GM12878 (cell line): Measurements from ENCODE around the gene GAREM1. TPM values are rescaled to one million over a fixed set of nuclear protein-coding genes. Genes with fewer than 3 reads are reported as not detected.
A peak's percentile ranks its signal among the peaks of the same experiment; 100 is the strongest.

Experiments
- NRF1 ChIP-seq: conservative IDR thresholded peaks from 2 replicates; pipeline ENCODE4 v1.6.1; 2011; ENCODE audit warnings: mild to moderate bottlenecking, low read depth, low read length, improper control_type of control experiment
- RAD51 ChIP-seq: fragments of 450-650 bp; IDR thresholded peaks from 2 replicates; pipeline ENCODE4 v1.6.1; 2016; ENCODE audit warnings: moderate library complexity, mild to moderate bottlenecking, inconsistent platforms
- SP1 ChIP-seq: IDR thresholded peaks from one replicate; pipeline ENCODE4 v1.6.1; 2011; ENCODE audit warnings: low read depth, low read length
- SUPT20H ChIP-seq: IDR thresholded peaks from 2 replicates; pipeline ENCODE4 v1.6.1; 2011; ENCODE audit warnings: low read depth, mild to moderate bottlenecking, low read length, moderate library complexity, borderline replicate concordance; ENCODE audit not compliant: control insufficient read depth
- TCF7 ChIP-seq: IDR thresholded peaks from 2 replicates; pipeline ENCODE4 v1.6.1; 2014; ENCODE audit warnings: antibody characterized with exemption, borderline replicate concordance
- YY1 ChIP-seq: IDR thresholded peaks from 2 replicates; pipeline ENCODE4 v1.6.1; 2011; ENCODE audit warnings: low read depth, mild to moderate bottlenecking, low read length
- polyA plus RNA-seq, 11 experiments: library from polyadenylated mRNA; depleted of rRNA in 4 of 11; unstranded in 6 of 11; stranded (reverse) in 5 of 11; fragments of >200 nt; fragmentation: Nextera tagmentation in 4 of 11; fragmentation: Illumina TruSeq in 1 of 11; extraction: Ambion mirVana in 4 of 11; extraction: Trizol in 1 of 11; gene quantifications; 1 replicate in 1 of 11; 2 replicates in 10 of 11; pipeline versions ENCODE4 v1.2.1 to v1.2.3, GENCODE V29; 2011 to 2016; ENCODE audit warnings: inconsistent platforms in 2 of 11, missing spikeins in 2 of 11, low read depth in 1 of 11
- total RNA-seq, 4 experiments: library from RNA; depleted of rRNA in 3 of 4; stranded (reverse); fragments of >200 nt in 3 of 4; fragmentation: Illumina TruSeq in 1 of 4; extraction: Trizol in 1 of 4; gene quantifications; 2 replicates each; pipeline versions ENCODE4 v1.2.1 to v1.2.3, GENCODE V29; 2013 to 2021
- TF ChIP-seq, protein P1 (sequence below): fragments of 450-650 bp; formaldehyde crosslinking; IDR thresholded peaks from 2 replicates; pipeline ENCODE4 v1.4.0; 2020; ENCODE audit warnings: mild to moderate bottlenecking, moderate library complexity
- TF ChIP-seq, protein P2 (sequence below): fragments of 450-650 bp; formaldehyde crosslinking; IDR thresholded peaks from 2 replicates; pipeline ENCODE4 v1.5.0; 2022; ENCODE audit warnings: mild to moderate bottlenecking, missing genetic modification characterization
- TF ChIP-seq, protein P3 (sequence below): IDR thresholded peaks from 2 replicates; pipeline ENCODE4 v1.6.1; 2011; ENCODE audit warnings: borderline replicate concordance, low read depth, mild to moderate bottlenecking, moderate library complexity, low read length; ENCODE audit not compliant: insufficient read depth, poor library complexity, severe bottlenecking
- TF ChIP-seq, protein P4 (sequence below): IDR thresholded peaks from 2 replicates; pipeline ENCODE4 v1.6.1; 2011; ENCODE audit warnings: mild to moderate bottlenecking, low read depth, low read length, moderate library complexity; ENCODE audit not compliant: insufficient replicate concordance
- TF ChIP-seq, protein P5 (sequence below): fragments of 450-650 bp; IDR thresholded peaks from 2 replicates; pipeline ENCODE4 v1.6.1; 2017; ENCODE audit warnings: borderline replicate concordance
- TF ChIP-seq, protein P6 (sequence below): fragments of 150-350 bp; IDR thresholded peaks from 2 replicates; pipeline ENCODE4 v1.6.1; 2014; ENCODE audit warnings: mild to moderate bottlenecking, low read depth, low read length
- TF ChIP-seq, protein P7 (sequence below): IDR thresholded peaks from 2 replicates; pipeline ENCODE4 v1.6.1; 2012; ENCODE audit warnings: low read depth, low read length, improper control_type of control experiment

Gene GAREM1
- total and polyA plus RNA-seq, 10 of the 15 experiments (the other 5 are each of a cell fraction or from before 2014, with no cell fraction given) = 0.05 to 0.29 (median 0.05) TPM; not detected in 7

DNA sequence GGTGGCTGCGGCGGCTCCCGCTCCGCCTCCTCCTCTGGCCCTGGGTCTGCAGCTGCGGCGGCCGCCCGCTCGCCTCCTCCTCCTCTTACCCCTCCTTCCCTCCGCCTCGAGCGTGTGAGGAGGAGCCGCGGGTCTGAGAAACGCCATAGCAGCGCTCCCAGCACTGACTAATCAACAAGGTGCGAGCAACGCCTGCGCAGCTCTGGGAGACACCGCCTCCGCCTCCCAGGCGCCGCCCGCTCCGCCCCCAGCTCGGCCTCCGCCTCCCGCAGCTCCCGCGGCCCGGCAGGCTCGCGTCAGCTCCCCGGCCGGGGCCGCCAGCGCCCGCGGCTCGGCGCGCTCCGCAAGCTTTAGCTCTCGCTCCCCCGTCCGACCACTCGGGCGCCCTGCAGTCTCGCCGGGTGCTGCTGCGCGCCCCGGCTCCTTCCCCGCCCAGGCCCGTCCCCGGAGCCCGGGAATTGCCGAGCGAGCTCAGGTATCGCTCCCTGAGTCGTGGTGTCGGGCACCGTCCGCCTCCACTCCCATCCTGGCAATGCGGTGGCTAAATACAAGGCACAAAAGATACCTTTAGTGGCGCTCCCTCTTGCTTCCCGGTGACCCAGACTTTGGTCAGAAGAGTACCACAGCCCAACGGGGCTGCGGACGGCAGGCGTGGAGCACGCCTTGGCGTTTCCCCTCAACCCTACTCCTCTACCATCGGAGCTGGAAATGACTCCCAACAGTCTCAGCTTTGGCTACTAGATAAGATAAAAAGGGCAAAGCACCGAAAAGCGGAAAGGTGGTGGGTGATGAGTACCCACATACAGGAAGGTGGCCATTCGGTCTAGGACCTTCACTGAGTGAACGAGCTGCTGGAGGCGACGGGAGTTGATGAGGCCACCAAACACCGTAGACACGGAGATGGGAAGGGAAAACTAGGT is at the start of gene GAREM1 (continued):
- TF ChIP-seq, protein P1, sequence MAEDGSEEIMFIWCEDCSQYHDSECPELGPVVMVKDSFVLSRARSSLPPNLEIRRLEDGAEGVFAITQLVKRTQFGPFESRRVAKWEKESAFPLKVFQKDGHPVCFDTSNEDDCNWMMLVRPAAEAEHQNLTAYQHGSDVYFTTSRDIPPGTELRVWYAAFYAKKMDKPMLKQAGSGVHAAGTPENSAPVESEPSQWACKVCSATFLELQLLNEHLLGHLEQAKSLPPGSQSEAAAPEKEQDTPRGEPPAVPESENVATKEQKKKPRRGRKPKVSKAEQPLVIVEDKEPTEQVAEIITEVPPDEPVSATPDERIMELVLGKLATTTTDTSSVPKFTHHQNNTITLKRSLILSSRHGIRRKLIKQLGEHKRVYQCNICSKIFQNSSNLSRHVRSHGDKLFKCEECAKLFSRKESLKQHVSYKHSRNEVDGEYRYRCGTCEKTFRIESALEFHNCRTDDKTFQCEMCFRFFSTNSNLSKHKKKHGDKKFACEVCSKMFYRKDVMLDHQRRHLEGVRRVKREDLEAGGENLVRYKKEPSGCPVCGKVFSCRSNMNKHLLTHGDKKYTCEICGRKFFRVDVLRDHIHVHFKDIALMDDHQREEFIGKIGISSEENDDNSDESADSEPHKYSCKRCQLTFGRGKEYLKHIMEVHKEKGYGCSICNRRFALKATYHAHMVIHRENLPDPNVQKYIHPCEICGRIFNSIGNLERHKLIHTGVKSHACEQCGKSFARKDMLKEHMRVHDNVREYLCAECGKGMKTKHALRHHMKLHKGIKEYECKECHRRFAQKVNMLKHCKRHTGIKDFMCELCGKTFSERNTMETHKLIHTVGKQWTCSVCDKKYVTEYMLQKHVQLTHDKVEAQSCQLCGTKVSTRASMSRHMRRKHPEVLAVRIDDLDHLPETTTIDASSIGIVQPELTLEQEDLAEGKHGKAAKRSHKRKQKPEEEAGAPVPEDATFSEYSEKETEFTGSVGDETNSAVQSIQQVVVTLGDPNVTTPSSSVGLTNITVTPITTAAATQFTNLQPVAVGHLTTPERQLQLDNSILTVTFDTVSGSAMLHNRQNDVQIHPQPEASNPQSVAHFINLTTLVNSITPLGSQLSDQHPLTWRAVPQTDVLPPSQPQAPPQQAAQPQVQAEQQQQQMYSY (CRISPR knock-in tag) = no peak
- TF ChIP-seq, protein P2, sequence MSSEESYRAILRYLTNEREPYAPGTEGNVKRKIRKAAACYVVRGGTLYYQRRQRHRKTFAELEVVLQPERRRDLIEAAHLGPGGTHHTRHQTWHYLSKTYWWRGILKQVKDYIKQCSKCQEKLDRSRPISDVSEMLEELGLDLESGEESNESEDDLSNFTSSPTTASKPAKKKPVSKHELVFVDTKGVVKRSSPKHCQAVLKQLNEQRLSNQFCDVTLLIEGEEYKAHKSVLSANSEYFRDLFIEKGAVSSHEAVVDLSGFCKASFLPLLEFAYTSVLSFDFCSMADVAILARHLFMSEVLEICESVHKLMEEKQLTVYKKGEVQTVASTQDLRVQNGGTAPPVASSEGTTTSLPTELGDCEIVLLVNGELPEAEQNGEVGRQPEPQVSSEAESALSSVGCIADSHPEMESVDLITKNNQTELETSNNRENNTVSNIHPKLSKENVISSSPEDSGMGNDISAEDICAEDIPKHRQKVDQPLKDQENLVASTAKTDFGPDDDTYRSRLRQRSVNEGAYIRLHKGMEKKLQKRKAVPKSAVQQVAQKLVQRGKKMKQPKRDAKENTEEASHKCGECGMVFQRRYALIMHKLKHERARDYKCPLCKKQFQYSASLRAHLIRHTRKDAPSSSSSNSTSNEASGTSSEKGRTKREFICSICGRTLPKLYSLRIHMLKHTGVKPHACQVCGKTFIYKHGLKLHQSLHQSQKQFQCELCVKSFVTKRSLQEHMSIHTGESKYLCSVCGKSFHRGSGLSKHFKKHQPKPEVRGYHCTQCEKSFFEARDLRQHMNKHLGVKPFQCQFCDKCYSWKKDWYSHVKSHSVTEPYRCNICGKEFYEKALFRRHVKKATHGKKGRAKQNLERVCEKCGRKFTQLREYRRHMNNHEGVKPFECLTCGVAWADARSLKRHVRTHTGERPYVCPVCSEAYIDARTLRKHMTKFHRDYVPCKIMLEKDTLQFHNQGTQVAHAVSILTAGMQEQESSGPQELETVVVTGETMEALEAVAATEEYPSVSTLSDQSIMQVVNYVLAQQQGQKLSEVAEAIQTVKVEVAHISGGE (CRISPR knock-in tag) = no peak
- no peak for TF ChIP-seq SP1
- TF ChIP-seq, protein P3, sequence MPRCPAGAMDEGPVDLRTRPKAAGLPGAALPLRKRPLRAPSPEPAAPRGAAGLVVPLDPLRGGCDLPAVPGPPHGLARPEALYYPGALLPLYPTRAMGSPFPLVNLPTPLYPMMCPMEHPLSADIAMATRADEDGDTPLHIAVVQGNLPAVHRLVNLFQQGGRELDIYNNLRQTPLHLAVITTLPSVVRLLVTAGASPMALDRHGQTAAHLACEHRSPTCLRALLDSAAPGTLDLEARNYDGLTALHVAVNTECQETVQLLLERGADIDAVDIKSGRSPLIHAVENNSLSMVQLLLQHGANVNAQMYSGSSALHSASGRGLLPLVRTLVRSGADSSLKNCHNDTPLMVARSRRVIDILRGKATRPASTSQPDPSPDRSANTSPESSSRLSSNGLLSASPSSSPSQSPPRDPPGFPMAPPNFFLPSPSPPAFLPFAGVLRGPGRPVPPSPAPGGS = no peak
- no peak for TF ChIP-seq YY1
- TF ChIP-seq, protein P4, sequence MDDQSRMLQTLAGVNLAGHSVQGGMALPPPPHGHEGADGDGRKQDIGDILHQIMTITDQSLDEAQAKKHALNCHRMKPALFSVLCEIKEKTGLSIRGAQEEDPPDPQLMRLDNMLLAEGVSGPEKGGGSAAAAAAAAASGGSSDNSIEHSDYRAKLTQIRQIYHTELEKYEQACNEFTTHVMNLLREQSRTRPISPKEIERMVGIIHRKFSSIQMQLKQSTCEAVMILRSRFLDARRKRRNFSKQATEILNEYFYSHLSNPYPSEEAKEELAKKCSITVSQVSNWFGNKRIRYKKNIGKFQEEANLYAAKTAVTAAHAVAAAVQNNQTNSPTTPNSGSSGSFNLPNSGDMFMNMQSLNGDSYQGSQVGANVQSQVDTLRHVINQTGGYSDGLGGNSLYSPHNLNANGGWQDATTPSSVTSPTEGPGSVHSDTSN = no peak
- TF ChIP-seq NRF1 = peak; percentile 59
- TF ChIP-seq, protein P5, sequence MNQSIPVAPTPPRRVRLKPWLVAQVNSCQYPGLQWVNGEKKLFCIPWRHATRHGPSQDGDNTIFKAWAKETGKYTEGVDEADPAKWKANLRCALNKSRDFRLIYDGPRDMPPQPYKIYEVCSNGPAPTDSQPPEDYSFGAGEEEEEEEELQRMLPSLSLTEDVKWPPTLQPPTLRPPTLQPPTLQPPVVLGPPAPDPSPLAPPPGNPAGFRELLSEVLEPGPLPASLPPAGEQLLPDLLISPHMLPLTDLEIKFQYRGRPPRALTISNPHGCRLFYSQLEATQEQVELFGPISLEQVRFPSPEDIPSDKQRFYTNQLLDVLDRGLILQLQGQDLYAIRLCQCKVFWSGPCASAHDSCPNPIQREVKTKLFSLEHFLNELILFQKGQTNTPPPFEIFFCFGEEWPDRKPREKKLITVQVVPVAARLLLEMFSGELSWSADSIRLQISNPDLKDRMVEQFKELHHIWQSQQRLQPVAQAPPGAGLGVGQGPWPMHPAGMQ = no peak
- TF ChIP-seq, protein P6, sequence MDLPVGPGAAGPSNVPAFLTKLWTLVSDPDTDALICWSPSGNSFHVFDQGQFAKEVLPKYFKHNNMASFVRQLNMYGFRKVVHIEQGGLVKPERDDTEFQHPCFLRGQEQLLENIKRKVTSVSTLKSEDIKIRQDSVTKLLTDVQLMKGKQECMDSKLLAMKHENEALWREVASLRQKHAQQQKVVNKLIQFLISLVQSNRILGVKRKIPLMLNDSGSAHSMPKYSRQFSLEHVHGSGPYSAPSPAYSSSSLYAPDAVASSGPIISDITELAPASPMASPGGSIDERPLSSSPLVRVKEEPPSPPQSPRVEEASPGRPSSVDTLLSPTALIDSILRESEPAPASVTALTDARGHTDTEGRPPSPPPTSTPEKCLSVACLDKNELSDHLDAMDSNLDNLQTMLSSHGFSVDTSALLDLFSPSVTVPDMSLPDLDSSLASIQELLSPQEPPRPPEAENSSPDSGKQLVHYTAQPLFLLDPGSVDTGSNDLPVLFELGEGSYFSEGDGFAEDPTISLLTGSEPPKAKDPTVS = no peak
- TF ChIP-seq RAD51 = no peak
- TF ChIP-seq TCF7 = no peak
- TF ChIP-seq, protein P7, sequence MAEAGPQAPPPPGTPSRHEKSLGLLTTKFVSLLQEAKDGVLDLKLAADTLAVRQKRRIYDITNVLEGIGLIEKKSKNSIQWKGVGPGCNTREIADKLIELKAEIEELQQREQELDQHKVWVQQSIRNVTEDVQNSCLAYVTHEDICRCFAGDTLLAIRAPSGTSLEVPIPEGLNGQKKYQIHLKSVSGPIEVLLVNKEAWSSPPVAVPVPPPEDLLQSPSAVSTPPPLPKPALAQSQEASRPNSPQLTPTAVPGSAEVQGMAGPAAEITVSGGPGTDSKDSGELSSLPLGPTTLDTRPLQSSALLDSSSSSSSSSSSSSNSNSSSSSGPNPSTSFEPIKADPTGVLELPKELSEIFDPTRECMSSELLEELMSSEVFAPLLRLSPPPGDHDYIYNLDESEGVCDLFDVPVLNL = no peak
- TF ChIP-seq SUPT20H = no peak
